Activated CD4-positive, alpha-beta T cell treated with anti-CD3 and anti-CD28 coated beads, Interleukin-2, amount 10 ng/mL, durations not matched to agents 24 days and 14 days (primary cell): ENCODE data around the gene GPATCH8. TPM values are rescaled to one million over a fixed set of nuclear protein-coding genes. Genes with fewer than 3 reads are reported as not detected.
"Not testable (repeated sequence)": the region's sequence is repeated elsewhere in the genome, so short reads cannot be mapped to it uniquely, and the experiment has no call there.

Experiments
- DNase-seq: peaks from one replicate; pipeline ENCODE4 v3.0.0; 2022
- H3K27ac Mint-ChIP-seq: one replicate; pipeline ENCODE4 v1.8.0; 2022; ENCODE audit warnings: mild to moderate bottlenecking, mixed read lengths
- H3K27me3 Mint-ChIP-seq: one replicate; pipeline ENCODE4 v1.8.0; 2022; ENCODE audit warnings: mixed read lengths
- H3K36me3 Mint-ChIP-seq: one replicate; pipeline ENCODE4 v1.8.0; 2022; ENCODE audit warnings: low read depth, mild to moderate bottlenecking, mixed read lengths
- H3K4me1 Mint-ChIP-seq: one replicate; pipeline ENCODE4 v1.8.0; 2021; ENCODE audit warnings: mixed read lengths
- H3K4me3 Mint-ChIP-seq: one replicate; pipeline ENCODE4 v1.8.0; 2022; ENCODE audit warnings: mild to moderate bottlenecking, moderate library complexity, mixed read lengths
- H3K9me3 Mint-ChIP-seq: one replicate; pipeline ENCODE4 v1.8.0; 2021; ENCODE audit warnings: mixed read lengths
- intact Hi-C: fragments of 100-400 bp; cut with micrococcal nuclease; formaldehyde crosslinking; loops from one replicate; pipeline ENCODE4 v1.15.1; 2023
- total RNA-seq: library from RNA; stranded (reverse); gene quantifications from 2 replicates; pipeline ENCODE4 v1.2.3, GENCODE V29; 2022

GPATCH8 gene
- total RNA-seq, 1 donor from 2014 or later, result 46.4 TPM

DNA sequence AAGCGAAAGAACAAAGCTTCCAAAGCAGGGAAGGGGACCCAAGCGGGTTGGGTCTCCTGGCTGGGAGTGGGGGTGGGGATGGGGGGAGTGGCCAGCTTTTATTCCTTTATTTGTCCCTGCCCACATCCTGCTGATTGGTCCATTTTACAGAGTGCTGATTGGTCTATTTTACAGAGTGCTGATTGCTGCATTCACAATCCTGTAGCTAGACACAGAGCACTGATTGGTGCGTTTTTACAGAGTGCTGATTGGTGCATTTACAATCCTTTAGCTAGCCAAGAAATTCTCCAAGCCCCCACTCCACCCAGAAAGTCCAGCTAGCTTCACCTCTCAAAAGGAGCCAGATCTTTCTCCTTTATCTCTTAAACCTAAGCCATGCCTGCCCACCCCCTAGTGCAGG is 34.7 kb upstream of the GPATCH8 start:
- not testable (repeated sequence) for H3K27ac Mint-ChIP-seq, H3K4me3 Mint-ChIP-seq
- intact Hi-C loops, result loop anchor here (10.0 kb wide), 2 partner anchors 97 to 237 kb away; no protein-coding TSS in a partner anchor

DNA sequence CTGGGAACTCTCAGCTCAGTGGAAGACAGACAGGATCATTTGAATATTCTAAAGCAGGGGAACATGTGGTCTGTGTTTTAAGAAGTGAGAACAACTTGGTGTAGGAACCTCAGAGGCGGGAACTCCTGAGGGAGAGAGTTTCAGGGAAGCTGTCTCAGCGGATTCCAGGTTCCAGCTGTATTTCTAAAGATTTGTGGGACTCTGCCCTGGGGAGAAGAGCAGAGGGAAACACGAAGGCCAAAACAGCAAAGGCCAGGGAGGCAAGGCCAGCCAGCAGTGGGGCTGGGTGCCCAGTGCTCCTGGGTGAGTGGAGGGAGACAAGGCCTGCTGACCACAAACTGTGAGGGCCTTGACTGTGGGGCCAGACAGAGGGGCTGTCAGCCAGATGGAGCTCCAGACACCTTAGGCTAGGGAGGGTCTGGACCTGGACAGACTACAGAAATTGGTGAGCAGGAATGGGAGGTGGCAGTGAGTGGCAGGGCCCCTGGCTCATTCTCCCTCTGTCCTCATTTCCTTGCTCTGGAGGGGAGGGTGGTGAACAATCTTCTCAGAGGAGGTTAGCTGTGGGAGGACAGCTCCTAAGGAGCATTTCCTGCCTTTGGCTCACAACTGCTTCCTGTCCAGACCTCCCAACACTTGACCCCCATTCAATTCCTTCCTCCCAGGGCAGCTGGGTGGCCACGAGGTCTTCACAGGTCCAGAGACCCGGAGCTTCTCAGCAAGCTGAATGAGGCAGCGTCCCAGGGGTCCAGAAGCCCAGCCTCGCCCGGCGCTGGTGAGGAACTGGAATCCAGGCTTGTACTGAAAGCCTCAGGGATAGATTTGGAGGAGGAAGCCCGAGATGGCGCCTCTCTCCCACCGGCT is 33.1 kb upstream of the GPATCH8 start:
- Mint-ChIP-seq H3K9me3 (no peaks in the 10 kb centered on the region), H3K27ac (no peak overlapping the region), H3K27me3 (peaks cover 5% of the 10 kb centered on the region), H3K4me3 (no peak overlapping the region), H3K36me3 (no peaks in the 10 kb centered on the region), H3K4me1 (peaks cover 7% of the 10 kb centered on the region)
- DNase-seq, result no peak
- intact Hi-C loops, result loop anchor here (10.0 kb wide), 2 partner anchors 98 to 238 kb away; no protein-coding TSS in a partner anchor

More for the DNA sequence above, 34.7 kb upstream of the GPATCH8 start:
- not testable (repeated sequence) for H3K27me3 Mint-ChIP-seq, DNase-seq, H3K4me1 Mint-ChIP-seq, H3K9me3 Mint-ChIP-seq, H3K36me3 Mint-ChIP-seq

DNA sequence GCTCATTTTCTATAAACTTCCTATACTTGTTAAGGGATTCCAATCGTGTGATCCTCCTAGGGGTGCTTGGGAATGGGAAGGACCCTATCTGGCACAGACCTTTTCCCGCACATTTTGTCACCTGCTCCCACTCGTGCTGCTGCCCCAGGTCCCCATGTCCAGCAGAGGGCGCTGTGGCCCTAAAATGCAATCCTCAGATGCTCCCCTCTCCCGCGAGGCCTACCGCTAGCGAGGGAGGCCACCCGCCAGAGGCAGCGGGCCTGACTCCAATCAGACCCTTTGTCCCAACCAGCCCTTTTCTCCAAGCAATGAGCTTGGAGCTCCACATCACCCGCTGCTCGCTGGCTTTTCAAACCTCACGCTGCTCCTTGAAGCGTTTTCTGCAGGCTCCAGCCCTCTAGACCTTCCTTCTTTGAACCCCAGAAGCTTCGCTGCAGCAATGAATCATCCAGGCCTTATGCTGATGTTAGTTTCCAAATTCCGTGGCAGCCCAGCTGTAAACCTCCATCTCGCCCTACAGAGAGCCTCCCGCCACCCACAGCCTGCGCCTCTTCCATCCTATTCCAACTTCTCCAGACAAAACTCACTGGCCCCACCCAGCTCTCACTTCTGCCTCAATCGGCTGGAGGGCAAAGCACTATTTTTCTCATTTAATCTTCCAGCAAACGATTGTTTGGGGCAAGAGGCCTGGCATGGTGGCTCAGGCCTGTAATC is 30.5 kb upstream of the GPATCH8 start:
- peak overlapping the region; percentile 0 for H3K27ac Mint-ChIP-seq
- no peaks in the 10 kb centered on the region for H3K36me3 Mint-ChIP-seq
- peak overlapping the region; percentile 27 for H3K4me3 Mint-ChIP-seq
- no peaks in the 10 kb centered on the region for H3K27me3 Mint-ChIP-seq
- no peaks in the 10 kb centered on the region for H3K9me3 Mint-ChIP-seq
- DNase-seq, result peak; percentile 95
- H3K4me1 Mint-ChIP-seq, result peaks cover 7% of the 10 kb centered on the region
- intact Hi-C loops, result loop anchor here (5.0 to 10.0 kb wide), 3 partner anchors 101 to 241 kb away; no protein-coding TSS in a partner anchor

DNA sequence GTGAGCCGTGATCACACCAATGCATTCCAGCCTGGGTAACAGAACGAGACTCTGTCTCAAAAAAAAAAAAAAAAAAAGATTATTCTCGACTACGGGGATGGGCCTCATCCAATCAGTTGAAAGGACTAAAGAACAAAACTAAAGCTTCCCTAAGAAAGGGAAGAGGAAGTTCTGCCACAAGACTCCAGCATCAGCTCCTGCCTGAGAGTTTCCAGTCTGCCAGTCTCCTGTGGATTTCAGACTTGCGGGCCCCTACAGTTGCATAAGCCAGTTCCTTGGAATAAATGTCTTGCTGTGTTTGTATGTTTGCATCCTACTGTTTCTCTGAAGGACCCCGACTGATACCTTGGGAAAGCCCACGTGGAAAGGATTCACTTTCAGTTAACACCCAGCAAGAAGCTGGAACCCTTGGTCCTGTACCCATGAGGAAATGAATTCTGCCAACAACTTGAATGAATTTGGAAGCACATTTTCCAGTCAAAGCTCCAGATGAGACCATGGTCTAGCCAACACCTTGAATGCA is 27.8 kb upstream of the GPATCH8 start:
- no peak overlapping the region for H3K4me3 Mint-ChIP-seq

DNA sequence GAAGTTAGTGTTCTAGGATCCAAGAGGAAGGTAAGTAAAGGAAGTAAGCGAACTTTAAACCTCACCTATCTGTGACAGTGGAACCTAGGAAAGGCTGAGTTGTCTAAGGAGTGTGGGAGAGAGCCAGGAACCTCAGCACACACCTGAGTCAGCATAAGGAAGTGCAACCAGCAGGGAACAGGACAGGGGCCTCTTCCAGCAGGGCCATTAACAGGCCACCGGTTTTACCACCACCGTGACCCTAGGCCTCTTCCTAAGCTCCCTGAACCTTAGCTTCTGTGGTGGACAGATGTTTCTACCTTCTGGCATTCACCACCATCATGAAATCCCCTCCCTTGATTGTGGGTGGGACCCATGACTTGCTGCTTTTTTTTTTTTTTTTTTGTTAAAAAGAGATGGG is 26.7 kb upstream of the GPATCH8 start:
- intact Hi-C loops, result loop anchor here (5.0 to 10.0 kb wide), 3 partner anchors 105 to 245 kb away; no protein-coding TSS in a partner anchor
- Mint-ChIP-seq H3K9me3 (no peaks in the 10 kb centered on the region), H3K36me3 (no peaks in the 10 kb centered on the region), H3K4me1 (peaks cover 7% of the 10 kb centered on the region), H3K4me3 (no peak overlapping the region), H3K27me3 (peaks cover 3% of the 10 kb centered on the region), H3K27ac (no peak overlapping the region)
- DNase-seq, result no peak

More for the DNA sequence above, 27.8 kb upstream of the GPATCH8 start:
- H3K36me3 Mint-ChIP-seq, result no peaks in the 10 kb centered on the region
- no peak for DNase-seq
- no peaks in the 10 kb centered on the region for H3K9me3 Mint-ChIP-seq
- no peak overlapping the region for H3K27ac Mint-ChIP-seq
- H3K27me3 Mint-ChIP-seq, result no peaks in the 10 kb centered on the region
- H3K4me1 Mint-ChIP-seq, result peaks cover 7% of the 10 kb centered on the region
- intact Hi-C loops, result loop anchor here (5.0 to 10.0 kb wide), 3 partner anchors 104 to 244 kb away; no protein-coding TSS in a partner anchor

DNA sequence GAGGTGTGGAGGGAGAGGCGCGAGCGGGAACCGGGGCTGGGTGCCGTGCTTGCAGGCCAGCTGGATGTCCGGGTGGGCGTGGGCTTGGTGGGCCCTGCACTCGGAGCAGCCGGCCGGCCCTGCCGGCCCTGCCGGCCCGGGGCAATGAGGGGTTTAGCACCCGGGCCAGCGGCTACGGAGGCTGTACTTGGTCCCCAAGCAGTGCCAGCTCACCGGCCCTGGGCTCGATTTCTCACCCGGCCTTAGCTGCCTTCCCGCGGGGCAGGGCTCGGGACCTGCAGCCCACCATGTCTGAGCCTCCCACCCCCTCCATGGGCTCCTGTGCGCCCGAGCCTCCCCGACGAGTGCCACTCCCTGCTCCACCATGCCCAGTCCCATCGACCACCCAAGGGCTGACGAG is 24.7 kb upstream of the GPATCH8 start:
- no peak overlapping the region for H3K27ac Mint-ChIP-seq
- no peak overlapping the region for H3K4me3 Mint-ChIP-seq
- H3K4me1 Mint-ChIP-seq, result no peaks in the 10 kb centered on the region
- H3K9me3 Mint-ChIP-seq, result no peaks in the 10 kb centered on the region
- DNase-seq, result no peak
- peaks cover 3% of the 10 kb centered on the region for H3K27me3 Mint-ChIP-seq
- H3K36me3 Mint-ChIP-seq, result no peaks in the 10 kb centered on the region
- intact Hi-C loops, result no loop called here

DNA sequence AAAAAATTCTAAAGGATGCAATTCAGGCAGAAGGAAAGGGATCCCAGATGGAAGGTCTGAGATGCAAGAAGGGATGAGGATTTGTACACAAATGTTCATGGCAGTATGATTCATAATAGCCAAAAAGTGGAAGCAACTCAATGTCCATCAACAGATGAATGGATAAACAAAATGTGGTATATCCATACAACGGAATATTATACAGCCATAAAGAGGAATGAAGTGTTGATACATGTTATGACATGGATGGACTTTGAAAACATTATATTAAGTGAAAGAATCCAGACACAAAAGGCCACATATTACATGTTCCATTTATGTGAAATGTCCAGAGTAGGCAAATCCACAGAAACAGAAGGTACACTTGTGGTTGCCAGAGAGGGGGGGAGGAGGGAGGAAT is 23.9 kb upstream of the GPATCH8 start:
- no peak overlapping the region for H3K4me3 Mint-ChIP-seq
- H3K27me3 Mint-ChIP-seq, result peaks cover 3% of the 10 kb centered on the region
- no peaks in the 10 kb centered on the region for H3K36me3 Mint-ChIP-seq
- DNase-seq, result no peak
- H3K4me1 Mint-ChIP-seq, result no peaks in the 10 kb centered on the region
- intact Hi-C loops, result no loop called here
- no peak overlapping the region for H3K27ac Mint-ChIP-seq
- no peaks in the 10 kb centered on the region for H3K9me3 Mint-ChIP-seq

DNA sequence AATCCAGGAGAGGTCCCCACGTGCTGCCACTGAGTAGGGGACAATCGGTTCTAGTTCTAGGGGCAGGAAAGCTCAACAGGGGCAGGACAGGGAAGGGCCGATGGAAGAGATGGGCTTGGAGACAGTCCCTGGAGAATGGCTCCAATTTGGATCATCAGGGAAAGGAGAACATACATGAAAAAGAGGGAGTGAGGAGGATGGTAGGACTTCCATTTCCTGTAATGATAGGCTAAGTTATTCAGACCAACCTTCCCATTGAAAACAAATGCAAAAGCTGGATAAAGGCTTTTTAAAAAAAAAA is 20.4 kb upstream of the GPATCH8 start:
- Mint-ChIP-seq H3K27ac (no peak overlapping the region), H3K27me3 (peaks cover 5% of the 10 kb centered on the region)
- intact Hi-C loops, result no loop called here

DNA sequence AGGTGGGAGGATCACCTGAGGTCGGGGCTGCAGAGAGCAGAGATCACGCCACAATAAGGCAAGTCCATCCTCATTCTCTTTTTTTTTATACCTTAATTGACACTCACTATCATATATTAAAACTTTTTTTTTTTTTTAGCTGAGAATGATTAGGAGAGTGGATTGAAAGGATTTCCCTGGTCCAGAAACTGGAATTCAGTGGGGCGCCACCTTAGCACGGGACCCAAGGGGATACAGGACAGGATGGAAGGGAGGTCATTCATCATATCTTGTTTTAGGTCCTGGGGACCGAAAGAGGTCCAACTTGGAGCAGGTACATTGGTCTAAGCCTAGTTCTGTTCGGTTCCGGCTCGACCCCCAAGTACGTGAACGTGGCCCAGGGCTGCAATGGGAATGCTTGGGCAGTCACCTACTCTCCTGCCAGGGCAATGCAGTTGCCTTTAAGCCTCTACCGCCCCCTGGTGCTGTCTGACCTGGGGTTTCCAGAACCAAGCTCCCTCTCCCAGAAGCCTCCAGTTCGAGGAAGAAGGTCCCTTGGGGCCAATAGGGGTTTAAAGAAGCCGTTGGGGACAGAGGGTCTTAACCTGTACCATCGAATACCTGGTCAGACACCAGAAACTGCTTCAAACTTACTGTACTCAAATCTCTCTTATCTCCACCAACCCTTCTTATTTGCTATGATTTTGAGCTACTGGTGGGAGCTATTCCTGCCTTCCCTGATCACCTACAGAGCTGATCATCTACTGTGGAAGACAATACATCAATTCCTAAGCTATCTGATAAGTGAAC is 19.9 kb upstream of the GPATCH8 start:
- Mint-ChIP-seq H3K4me3 (no peak overlapping the region), H3K4me1 (no peaks in the 10 kb centered on the region), H3K9me3 (no peaks in the 10 kb centered on the region), H3K36me3 (no peaks in the 10 kb centered on the region), H3K27me3 (peaks cover 5% of the 10 kb centered on the region), H3K27ac (no peak overlapping the region)
- intact Hi-C loops, result no loop called here
- peak; percentile 86 for DNase-seq

More for the DNA sequence above, 20.4 kb upstream of the GPATCH8 start:
- H3K4me1 Mint-ChIP-seq, result no peaks in the 10 kb centered on the region
- no peaks in the 10 kb centered on the region for H3K36me3 Mint-ChIP-seq
- DNase-seq, result no peak
- H3K4me3 Mint-ChIP-seq, result no peak overlapping the region
- no peaks in the 10 kb centered on the region for H3K9me3 Mint-ChIP-seq

DNA sequence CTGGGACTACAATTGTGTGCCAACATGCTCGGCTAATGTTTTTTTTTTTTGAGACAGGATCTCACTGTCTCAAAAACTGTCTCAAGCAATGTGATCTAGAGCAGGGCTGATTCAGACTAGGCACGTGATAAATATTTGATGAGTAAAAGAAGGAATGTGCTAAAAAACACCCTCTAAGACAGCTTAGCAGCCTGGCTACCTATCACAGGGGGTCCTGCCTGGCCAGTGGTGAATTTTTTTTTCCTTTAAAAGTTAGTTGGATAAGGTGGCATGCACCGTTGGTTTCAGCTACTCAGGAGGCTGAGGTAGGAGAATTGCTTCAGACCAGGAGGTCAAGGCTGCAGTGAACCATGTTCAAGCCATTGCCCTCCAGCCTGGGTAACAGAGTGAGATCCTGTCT is 14.8 kb upstream of the GPATCH8 start:
- no peaks in the 10 kb centered on the region for H3K9me3 Mint-ChIP-seq
- intact Hi-C loops, result no loop called here
- no peaks in the 10 kb centered on the region for H3K36me3 Mint-ChIP-seq
- H3K27ac Mint-ChIP-seq, result no peak overlapping the region
- H3K27me3 Mint-ChIP-seq, result peaks cover 8% of the 10 kb centered on the region
- no peak for DNase-seq
- H3K4me3 Mint-ChIP-seq, result no peak overlapping the region
- H3K4me1 Mint-ChIP-seq, result no peaks in the 10 kb centered on the region

DNA sequence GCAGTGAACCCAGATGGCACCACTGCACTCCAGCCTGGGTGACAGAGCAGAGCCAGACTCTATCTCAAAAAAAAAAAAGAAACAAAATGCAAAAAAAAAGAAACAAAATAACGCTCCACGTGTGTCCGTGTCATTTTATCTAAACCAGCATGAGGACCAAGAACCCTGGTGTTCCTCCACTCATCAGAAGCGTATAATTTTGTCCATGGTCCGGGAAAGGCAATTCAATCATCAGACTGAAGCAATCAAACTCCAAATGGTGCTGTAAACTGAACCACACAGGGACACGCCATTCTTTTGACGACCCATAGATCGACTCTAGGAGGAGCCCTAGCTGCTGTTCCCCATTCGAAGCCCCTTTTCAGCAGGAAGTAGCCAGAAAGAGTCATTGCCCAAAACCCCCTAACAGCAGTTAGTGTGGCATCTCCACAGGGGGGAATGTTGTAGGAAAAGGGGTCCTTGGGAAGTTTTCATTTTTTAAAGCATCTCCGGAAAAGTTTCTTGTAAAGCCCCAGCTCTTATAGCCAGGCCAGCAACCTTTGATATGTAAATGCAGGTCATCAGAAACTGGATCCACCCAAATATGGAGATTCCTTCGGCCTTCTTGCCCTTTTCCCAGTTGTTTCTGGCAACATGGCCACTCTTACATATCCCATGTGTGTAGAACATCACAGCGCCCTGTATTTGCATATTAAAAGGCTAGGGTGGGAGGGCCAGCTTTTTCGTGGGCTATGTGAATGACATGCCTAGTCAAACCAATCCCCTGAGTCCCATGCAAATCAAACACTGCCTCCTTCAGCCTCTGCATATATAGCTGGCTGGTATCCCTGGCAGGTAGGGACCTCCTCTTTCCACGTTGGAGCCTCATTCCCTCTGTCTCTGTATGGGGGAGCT is 8.3 kb upstream of the GPATCH8 start:
- H3K9me3 Mint-ChIP-seq, H3K4me3 Mint-ChIP-seq, H3K36me3 Mint-ChIP-seq, H3K27ac Mint-ChIP-seq, H3K4me1 Mint-ChIP-seq, DNase-seq, intact Hi-C loops: not testable (repeated sequence)
- H3K27me3 Mint-ChIP-seq, result peaks cover 10% of the 10 kb centered on the region

DNA sequence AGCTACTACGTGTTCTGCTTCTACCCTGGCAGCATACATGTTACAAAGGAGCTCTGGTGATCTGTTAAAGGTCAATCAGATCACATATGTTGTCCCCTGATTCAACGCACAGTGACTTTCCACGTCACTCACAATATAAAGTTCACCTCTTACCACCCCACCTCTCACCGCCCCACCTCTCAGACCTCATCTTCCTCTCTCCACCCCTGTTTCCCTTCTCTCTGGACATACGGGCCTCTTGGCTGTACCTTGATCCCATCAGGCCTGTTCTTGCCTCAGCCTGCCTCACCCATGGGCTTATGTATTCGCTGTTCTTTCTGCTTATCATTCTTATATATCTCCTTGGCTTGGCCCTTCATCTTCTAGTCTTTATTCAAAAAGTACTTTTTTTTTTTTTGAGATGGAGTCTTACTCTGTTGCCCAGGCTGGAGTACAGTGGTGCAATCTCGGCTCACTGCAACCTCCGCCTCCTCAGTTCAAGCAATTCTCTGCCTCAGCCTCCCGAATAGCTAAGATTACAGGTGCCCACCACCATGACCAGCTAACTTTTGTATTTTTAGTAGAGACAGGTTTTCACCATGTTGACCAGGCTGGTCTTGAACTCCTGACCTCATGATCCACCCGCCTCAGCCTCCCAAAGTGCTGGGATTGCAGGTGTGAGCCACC is 3.9 kb upstream of the GPATCH8 start:
- not testable (repeated sequence) for H3K27me3 Mint-ChIP-seq, DNase-seq, H3K4me3 Mint-ChIP-seq, H3K4me1 Mint-ChIP-seq, H3K9me3 Mint-ChIP-seq, H3K27ac Mint-ChIP-seq, H3K36me3 Mint-ChIP-seq
- intact Hi-C loops, result loop anchor here (10.0 kb wide), 2 partner anchors 122 to 292 kb away; partner anchors contain the start of genes ITGA2B and UBTF
